ENCODE measurements around the gene CDH4. TPM values are rescaled to one million over a fixed set of nuclear protein-coding genes. Genes with fewer than 3 reads are reported as not detected.
"Not testable (repeated sequence)": the region's sequence is repeated elsewhere in the genome, so short reads cannot be mapped to it uniquely, and the experiment has no call there.

CDH4 gene
- total RNA-seq, 1 donor from 2014 or later, result not detected

DNA sequence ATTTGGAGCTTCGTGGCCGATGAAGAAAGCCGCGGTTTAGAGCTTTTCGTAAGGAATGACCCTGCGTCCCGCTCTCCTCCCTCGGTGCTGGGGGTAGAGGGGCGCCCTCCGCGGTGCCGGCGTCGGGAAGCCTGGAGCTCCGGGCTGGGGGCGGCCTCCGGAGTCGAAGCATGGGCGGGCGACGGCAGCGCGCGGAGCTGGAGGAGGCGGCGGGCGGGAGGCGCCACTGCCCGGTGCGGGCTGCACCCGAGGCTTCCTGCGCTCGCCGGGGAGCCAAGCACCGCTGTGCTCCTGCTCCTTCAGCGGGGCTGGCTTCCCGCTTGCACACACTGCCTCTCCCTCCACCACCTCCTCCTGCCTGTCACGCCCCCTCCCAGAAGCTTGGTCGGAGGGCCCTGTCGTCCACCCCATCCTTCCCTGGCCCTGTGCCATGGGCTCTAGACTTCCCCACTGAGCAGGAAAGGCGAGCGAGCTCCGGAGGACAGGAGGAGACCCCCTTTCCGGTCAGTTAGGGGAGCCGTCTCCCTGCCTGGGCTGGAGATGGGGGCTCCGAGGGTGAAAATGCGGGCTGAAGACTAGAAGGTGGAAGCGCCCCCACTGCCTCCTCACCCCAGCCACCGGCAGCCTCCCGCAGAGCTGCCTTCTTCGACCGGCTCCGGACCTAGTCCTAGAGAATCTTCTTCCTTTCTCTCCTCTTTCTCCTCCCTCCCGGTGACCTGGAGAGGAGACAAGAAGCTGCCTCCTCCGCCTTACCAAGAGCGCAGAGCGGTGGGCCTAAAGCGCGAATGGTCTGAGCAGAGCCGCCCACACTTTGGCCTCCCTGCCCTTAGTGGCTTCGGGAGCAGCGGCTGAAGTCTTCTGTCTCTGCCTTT is 1.8 kb downstream of the CDH4 start:
- no peak for DNase-seq (ENCODE audit: low spot score)

DNA sequence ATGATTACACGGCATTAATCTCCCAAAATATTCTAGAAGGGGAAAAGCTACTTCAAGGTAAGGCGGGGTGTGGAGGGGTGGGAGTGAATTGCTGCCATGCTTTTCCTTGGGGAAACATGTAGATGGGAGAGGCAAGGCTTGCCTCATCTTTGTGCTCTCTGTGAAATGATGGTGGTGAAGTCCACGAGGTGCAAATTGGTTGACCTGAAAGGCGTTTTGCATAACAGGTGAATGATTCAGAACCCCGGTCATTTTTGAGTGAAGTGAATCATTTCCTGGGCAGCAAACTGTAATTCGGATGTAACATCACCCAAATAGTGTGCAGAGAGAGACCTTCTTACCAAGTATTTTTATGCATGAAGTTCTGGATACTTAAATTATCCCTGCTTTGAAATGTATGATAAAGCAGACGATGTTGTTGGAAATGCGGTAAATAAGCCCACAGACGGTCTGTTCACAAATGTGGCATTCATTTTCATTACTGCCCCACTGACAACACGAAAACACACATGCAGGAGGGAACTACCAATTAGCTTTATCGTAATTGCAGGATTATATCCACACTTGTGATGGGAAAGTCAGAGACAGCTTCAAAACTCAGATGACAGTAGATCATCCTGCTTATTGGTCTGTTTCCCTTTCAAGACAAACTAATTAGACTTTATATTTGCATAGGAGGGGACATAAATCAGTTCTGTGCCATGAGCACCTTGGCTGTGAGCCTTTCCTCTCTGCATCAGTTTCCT is 3.0 kb downstream of the CDH4 start:
- DNase-seq (ENCODE audit: low spot score), result no peak

DNA sequence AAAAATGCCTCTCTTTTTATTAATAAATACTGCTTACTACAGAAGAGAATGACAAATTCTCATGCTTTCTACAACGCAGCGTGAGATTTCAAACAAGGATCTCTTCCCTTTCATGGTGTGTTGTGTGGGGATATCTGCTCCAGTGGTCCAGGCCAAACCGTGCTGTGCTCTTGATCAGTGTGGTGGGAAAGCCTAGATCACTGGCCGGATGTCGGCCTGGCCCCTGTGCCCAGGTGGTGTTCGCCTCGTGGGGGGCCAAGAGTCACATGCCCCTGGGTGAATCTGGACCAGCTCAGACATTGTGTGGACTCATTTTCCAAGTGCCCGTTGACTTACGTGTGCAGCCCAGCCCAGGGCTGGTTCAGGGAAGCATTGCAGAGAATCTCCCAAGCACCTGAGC is 4.3 kb downstream of the CDH4 start:
- no peak for DNase-seq (ENCODE audit: low spot score)

DNA sequence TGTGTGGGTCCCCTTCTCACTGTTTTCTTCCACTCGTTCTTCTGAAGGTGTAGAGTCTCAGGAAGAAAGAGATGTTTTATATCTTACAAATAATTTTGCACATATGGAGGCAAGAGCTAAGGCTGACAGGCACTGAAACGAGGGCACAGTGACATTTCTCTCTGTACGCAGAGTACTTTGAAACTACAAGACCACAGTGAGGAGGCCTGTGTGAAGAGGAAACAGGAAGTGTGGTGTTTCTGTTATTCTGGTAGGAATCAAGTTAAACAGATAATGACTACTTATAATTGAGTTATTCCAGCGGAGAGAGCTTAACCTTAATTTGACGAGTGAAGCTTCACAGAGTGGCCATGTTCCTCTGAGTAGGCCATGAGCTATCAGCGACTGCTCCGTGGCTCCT is 4.8 kb downstream of the CDH4 start:
- DNase-seq (ENCODE audit: low spot score), result no peak

DNA sequence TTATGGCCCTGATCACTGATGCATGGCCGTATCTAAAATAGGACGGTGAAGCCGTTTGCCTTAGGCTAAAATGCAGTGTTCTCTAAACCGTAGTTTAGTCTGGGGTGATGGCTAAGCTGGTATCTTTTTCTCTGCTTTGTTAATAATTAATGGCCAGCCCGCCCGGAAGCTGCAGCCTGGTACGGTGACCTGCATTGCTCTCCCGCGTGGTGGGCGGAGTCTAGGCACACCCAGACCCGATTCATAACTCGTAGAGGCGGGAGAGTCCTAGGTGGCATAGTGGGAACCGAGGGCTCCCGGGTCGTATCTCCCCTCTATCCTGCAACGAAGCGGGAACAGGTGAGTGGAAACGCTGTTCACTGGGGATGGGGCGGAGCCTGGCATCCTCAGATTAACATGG is 5.5 kb downstream of the CDH4 start:
- no peak for DNase-seq (ENCODE audit: low spot score)

DNA sequence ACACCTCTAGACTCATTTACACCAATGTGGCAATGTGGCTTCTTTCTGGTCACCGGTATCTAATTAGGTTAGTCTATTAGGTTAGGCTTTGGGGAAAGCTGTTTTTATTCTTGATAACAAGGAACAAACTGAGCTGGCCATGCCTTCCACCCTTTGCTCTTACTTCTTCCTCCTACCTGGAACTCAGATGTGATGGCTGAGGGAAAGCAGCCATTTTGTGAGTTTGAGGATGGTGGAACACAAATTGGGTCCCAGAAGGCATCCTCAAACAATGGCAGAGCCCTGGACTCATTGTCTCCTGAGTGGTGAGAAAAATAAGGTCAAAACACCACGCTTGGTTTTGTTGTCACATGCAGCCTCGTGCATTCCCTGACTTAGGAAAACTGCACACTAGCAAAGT is 7.7 kb downstream of the CDH4 start:
- DNase-seq (ENCODE audit: low spot score), result no peak

DNA sequence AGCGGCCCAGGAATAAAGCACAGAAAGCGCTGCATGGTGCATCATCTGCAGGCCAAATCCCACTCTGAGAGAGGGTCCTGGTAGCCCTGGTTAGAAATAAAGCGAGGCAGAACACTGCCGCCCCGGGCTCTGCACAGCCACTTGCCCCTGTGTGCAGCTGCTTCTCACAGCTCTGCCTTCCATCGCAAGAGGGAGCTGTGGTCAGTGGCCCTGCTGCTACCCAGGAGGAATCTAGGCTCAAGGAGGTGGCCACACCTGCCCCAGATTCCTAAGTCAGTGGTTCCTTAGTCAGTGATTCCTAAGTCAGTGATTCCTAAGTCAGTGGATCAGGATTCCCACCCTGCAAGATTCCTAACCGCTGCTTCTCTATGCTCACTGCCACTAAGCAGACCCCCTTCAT is 8.8 kb downstream of the CDH4 start:
- no peak for DNase-seq (ENCODE audit: low spot score)

DNA sequence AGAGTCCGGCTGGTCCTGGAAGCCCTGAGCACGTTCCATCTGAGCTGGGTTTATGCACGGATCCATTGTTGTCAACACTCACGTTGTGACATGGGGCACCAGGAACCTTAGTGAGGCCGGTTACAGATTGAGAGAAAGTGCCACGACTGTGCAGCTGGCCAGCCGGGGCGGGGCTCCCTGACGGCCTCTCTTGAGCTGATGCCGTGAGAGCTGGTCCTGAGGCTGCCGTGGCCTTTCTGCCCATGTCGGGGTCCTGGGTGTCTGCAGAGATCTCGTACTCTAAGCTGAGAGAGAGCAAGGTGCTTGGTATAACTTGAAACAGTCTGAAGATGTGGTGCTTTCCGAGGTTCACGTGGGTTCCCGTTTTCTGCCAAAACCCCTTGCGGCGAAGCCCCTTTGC is 10.0 kb downstream of the CDH4 start:
- no peak for DNase-seq (ENCODE audit: low spot score)

DNA sequence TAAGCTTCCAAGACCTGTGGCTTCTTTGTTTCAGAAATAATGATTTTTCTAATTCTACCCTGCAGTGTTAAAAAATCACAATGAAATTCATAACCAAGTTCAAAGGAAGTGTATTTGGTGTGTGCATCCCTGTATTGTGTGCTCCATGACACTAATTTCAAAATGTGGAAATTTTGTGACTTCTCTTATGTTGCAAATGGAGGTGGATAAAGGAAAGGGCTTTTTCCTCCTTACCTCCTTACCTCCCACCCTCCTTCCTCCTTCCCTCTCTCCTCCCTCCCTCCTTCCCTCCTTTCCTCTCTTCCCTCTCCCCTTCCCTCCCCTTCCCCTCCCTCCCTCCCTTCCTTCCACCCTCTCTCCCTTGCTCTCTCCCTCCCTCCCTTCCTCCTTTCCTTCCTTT is 10.5 kb downstream of the CDH4 start:
- DNase-seq (ENCODE audit: low spot score), result no peak

DNA sequence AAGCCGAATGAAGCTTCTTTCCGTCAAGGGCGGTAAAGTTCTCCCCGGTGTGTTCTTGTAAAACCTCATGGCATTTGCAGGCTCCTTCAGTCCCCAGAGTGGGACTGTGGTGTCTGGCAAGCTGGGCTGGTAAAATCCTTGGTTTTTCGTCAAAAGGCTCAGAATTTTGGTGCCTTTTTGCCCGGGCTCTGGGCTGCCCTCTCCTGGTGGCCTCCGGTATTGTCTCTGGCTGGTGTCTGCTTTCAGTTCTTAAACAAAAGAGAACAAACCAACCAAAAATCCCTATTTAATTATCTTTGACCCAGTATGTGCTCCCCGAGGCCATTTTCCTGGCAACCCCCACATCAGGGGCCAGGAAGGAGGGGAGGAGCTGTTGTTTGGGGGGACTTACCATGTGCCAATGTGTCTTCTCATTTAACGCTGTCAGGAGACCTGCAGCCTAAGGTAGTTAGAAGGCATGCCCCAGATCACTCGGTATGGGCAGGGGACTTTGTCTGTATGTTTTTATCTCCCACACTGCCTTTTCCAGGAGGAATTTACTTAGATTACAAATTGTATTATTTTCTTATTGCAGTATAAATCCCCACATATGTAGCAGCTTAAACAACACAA is 11.1 kb downstream of the CDH4 start:
- DNase-seq (ENCODE audit: low spot score), result no peak

DNA sequence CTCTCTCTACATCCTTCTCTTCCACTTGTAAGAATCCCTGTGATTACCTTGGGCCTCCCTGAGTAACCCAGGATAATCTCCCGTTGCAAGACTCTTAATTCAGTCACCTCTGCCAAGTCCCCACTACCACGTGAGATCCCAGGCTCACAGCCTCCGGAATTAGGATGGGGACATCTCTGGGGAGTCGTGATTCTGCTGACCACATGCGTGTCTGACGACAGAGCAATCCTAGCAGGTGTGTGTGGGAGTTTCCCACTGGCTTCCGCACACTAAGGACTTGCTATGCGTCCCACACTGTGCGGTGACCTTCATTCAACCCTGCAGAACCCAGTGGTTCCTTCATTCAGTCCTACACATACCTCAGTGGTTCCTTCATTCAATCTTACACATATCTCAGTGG is 11.9 kb downstream of the CDH4 start:
- DNase-seq (ENCODE audit: low spot score), result no peak

DNA sequence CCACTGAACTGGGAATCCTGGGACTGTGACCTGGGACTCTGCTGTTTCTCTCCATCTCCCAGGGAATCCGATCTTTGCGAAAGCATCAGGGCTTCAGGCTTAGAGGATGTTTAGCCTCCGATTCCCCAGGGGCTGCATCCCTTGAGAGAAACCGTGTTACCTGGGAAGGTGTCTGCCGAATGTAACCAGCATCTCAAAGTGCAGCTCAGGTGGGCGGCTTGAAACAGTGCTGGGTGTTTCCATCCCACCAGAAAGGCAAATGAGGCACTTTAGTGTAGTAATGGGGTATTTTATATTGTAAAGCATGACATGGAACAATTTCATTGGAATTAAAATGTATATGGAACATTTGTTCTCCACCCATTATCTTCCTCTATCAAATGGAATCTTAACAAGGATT is 15.2 kb downstream of the CDH4 start:
- DNase-seq (ENCODE audit: low spot score), result no peak

DNA sequence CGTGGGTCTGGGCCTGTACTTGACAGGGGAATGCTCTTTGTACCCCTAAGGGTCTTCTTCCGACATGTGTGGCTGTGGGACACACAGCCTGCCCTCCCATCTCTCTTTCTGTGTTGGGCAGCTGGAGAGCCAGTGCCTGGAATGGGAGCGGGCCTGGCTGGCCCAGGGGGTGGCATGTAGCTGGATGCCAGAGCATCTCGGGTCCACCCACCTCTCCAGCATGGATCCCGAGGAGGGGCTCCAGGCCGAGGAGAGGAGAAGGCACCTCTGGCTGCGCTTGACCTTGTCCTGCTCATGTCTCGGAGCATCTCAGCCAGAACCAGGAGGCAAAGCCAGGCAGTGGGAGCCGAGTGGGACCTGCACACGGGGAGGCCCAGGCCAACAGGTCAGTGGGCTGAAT is 16.0 kb downstream of the CDH4 start:
- DNase-seq (ENCODE audit: low spot score), result no peak

DNA sequence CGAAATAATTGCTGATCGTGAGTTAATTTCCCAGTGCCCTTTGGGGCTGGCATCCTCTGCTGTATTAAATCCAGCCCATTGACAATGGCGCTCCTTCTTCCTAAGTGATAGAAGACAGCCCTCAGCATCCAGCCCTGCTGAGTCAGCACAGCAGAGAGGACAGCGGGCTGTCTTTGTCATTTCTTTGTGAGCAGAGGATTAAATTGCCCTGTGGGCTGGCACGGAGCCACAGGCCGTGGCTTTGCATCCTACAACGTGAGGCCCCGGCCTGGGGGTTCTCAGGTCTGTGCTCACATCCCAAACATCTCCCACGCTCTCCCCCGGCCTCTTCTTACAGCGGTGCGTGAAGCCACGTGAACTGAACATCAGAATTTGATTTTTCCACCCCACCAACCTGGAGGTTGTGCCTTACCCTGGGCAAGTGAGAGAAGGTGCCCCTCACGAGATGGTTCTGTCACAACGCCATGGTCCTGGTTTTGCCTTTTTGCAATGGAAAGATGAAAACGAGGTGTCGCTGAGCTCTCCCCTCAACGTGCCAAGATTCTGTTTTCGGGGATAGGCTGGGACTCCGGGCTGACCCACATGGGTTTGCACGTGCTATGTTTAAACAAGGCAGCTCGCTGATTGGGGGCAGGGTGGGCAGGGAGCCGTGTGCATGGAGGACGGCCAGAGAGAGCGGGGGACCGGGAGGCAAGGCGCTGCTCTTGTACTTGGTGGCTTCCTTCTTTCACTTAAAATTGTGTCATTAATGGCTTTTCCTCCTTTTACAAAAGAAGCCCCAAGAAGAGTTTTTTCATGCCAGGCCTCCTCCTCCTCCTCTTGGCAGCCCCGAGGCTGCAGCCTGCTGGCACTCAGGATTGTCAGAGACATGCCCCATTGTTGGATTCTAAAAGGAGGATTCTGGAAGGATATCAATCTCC is 19.5 kb downstream of the CDH4 start:
- DNase-seq (ENCODE audit: low spot score), result no peak

DNA sequence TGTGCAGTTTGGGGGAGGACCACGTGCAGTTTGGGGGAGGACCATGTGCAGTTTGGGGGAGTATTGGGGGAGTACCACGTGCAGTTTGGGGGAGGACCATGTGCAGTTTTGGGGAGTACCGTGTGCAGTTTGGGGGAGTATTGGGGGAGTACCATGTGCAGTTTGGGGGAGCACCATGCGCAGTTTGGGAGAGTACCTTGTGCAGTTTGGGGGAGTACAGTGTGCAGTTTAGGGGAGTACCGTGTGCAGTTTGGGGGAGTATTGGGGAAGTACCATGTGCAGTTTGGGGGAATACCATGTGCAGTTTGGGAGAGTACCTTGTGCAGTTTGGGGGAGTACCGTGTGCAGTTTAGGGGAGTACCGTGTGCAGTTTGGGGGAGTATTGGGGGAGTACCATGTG is 21.0 kb downstream of the CDH4 start:
- not testable (repeated sequence) for DNase-seq (ENCODE audit: low spot score)

DNA sequence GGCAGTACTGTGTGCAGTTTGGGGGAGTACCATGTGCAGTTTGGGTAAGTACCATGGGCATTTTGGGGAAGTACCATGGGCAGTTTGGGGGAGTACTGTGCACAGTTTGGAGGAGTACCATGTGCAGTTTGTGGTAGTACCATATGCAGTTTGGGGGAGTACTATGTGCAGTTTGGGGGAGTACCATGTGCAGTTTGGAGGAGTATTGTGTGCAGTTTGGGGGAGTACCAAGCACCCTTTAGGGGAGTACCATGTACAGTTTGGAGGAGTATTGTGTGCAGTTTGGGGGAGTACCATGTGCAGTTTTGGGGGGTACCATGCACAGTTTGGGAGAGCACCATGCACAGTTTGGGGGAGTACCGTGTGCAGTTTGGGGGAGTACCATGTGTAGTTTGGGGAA is 21.6 kb downstream of the CDH4 start:
- DNase-seq (ENCODE audit: low spot score), result not testable (repeated sequence)

DNA sequence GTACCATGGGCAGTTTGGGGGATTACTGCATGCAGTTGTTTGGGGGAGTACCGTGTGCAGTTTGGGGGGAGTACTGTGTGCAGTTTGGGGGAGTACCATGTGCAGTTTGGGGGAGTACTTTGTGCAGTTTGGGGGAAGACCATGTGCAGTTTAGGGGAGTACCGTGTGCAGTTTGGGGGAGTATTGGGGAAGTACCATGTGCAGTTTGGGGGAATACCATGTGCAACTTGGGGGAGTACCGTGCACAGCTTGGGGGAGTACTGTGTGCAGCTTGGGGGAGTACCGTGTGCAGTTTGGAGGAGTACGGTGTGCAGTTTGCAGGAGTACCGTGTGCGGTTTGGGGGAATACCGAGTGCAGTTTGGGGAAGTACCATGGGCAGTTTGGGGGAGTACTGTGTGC is 22.3 kb downstream of the CDH4 start:
- no peak for DNase-seq (ENCODE audit: low spot score)

DNA sequence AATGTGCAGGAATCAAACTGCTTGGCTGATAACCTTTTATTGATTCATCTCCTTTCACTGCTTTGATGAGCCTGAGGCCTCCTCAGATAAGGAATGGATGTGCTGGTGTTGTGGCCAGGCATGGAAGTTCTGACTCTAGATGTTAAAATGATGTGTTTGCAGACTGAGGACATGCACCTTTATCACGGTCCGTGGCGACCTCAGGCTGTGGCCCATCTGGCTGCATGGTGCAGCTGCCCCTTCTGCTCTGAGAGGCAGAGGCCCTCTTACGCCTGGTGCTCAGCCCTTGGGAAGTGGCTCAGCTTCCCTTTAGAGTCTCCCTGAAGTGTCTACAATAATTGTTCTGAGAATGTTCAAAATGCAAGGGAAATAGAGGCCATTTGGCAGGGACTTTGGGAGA is 26.2 kb downstream of the CDH4 start:
- no peak for DNase-seq (ENCODE audit: low spot score)

DNA sequence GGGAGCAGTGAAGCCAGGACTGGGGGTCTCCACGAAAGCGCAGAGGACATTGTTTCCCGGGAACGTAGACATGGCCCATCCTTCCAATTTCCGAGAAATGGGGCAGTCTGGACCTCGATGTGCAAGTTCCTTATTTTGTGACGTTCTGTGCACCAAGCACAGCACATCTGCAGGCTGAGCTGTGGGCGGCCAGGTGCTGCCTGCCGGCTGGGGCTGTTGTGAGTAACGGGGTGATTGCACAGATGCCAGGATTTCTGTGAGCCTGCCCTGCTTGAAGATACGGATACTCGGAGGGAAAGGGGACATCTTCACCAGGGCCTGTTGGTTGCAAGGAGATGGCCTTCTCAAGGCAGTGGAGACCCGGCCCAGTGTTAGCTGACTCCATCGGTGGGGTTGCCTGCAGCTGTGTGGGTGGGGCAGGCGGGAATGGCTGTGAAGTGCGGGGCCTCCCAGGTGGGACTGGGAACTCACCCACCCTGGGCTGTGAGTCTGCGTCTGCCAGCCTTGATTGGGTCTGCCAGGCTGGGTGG is 27.6 kb downstream of the CDH4 start:
- DNase-seq (ENCODE audit: low spot score), result no peak

DNA sequence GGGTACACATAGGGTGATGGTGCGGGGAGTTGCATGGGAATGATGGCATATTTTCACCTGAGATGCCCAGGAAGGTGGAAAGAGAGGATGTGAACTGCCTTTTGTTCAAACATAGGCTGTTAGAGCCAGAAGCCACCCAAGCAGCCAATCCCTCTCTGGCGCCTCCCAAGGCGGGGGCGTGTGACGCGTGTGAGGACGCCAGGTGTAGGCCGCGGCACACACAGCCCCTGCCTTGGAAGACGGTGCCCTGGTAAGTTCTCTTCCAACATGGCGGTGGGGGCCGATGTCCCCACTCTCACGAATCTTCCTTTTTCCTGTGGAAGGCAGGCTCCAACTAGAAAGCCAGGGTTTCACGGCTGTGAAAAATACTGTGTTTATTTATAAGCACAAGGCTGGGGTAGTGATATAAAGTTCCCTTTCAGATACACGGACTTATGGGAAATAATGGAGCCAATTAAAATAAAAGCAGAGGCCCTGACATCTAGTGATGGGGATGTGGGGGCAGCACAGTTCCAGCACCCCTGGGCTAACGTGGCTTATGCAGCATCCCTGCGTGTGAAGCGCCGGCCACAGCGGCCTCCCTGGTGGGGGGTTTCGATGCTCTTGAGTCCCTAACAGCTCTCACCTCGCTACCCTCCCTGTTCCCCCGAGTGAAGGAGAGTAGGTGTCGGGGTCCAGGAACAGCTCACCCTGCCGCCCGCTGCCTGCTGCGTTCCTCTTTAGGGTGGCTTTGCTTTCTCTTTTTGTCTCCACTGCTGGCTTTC is 28.3 kb downstream of the CDH4 start:
- no peak for DNase-seq (ENCODE audit: low spot score)

All from mesenteric fat pad (tissue), 1 donor.